ENCODE data around the gene SEC61B. TPM values are rescaled to one million over a fixed set of nuclear protein-coding genes. Genes with fewer than 3 reads are reported as not detected.

SEC61B gene
- 45.5 TPM for total RNA-seq

DNA sequence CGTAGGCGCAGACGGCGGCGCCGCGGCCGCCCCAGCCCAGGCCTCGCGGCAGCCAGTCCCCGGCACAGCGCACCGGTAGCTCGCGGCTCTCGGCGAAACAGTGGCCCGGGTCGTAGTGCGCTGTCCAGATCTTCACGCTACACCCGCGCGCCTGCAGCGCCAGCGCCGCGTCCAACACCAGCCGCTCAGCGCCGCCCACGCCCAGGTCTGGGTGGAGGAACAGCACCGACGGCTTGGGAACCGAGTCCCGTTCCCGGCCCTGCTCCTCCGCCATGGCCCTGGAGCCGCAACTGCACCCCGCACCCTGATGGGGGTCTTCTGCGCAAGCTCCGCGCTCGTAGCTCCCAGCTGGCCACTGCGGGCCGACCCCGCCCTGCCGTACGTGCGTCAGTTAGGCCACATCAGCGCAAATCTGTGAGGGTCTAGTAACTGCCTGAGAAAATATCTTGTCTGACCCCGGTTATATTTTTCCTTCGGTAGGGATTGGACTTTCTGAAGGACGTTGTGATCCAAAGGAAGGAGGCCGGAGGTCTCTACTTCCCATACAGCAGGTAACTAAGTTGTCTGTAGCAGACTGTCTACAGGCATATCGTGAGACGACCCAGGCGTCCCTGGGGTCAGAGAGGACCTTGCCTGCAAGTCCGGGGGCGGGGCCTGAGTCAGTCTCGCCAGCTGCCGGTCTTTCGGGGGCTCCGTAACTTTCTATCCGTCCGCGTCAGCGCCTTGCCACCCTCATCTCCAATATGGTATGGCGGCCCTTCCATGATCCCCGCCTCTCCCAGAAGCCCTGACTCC is at the start of gene SEC61B, which contains the start of gene ALG2:
Gene SEC61B, plus strand, starts transcription at position 662 of the 795 bp plus-strand sequence. Its CDS starts 82 bp downstream, at position 744.
Gene ALG2, minus strand, starts transcription at position 322 of the 795 bp plus-strand sequence. Its CDS starts 48 bp downstream, at position 274.
- DNase-seq, result peak; percentile 98

DNA sequence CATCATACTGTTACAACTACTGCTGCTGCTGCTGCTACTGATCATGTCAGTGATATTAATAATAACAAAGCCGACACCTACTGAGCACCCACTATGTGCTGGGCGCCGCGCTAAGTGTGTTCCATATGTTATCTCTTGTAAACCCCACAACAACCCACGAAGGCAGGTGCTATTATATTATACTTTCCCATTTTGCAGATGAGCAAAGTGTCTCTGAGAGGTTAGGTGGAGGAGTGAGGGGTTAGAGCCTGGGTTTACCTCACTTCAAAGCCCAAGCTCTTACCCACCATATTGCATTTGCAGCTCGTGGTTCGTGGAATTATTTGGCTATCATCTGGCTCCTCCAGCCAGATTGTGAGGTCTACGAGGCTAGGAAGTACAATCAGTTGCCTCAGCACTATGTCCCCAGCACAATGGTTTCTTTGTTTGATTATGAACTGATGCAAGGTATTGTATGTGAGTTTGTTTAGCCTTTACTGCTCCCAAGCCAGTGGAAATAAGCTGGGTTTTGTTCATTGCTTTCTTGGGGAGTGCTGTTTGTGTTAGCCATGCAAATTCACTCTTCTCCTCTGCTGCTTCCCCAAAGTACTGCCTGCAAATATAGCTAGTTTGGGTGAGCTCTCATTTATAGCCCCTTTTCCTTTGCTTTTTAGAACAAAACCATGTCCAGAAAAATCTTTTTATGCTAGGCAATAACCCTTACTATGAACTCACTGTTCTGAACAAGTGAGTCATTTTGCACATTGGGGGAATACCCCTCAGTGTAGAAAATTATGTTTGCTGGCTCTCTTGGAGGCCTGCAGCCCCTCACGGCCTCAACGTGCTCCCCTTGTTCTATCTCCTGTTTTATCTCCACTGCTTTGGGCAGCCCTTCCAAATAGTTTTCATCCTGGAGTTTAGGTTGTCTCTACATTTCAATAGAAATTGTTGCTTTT is 48.2 kb upstream of the SEC61B start:
- no peak for DNase-seq

DNA sequence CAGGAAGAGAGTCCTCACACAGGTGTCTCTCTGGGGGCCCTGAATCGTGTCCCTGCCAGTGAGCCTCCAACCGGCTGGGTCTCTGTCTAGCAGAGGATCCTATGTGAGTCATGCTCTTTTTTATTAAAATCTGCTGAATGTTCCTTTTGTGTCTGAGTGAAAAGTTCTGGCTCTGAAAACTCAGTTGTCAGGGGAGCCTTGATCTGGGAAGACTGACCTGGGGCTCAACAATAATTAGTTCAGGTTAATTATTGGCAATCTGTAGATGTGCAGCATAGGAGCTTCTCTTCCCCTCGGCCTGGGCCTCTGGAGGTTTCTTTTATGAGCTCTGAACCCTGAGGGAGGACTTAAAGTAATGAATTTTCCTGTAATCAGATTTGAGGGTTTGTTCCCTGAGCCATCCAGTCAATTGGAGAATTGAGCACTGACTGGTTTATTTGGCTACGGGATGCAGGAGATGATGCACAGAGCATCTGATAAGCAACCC is 45.5 kb upstream of the SEC61B start:
- DNase-seq, result no peak

DNA sequence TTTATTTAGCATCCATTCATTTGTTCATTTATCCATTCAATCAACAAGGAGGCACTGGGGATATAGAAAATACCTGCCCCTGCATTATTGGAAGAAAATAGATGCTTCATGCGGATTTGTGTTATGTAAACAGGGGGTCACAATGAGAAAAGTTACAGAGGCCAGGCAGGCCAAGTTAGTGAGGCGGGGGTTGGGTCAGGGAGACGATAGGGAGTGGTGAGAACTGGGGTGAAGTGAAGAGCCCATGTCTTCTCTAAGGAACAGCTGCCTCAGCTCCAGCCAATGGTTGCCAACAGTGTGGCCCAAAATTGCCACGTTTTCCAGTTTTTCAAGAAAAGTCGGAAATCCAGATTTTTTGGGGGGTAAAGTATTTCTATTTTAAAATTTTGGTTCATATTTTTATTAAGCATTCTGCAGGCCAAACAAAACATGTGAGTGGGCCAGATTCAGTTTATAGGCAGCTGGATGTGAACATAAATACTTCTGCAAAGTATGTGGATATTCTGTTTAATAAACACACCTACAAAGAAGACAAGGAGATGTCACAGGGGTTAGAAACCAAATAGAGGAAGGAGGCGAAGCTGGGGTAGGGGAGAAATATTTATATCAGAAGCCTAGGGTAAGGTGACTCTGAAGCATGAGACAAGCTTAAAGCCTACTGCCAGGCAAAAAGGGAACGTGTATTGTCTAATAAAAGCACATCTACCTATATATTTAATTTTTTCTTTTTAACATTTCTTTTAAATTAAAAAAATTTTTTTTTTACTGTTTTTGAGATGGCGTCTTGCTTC is 44.3 kb upstream of the SEC61B start:
- DNase-seq, result no peak

DNA sequence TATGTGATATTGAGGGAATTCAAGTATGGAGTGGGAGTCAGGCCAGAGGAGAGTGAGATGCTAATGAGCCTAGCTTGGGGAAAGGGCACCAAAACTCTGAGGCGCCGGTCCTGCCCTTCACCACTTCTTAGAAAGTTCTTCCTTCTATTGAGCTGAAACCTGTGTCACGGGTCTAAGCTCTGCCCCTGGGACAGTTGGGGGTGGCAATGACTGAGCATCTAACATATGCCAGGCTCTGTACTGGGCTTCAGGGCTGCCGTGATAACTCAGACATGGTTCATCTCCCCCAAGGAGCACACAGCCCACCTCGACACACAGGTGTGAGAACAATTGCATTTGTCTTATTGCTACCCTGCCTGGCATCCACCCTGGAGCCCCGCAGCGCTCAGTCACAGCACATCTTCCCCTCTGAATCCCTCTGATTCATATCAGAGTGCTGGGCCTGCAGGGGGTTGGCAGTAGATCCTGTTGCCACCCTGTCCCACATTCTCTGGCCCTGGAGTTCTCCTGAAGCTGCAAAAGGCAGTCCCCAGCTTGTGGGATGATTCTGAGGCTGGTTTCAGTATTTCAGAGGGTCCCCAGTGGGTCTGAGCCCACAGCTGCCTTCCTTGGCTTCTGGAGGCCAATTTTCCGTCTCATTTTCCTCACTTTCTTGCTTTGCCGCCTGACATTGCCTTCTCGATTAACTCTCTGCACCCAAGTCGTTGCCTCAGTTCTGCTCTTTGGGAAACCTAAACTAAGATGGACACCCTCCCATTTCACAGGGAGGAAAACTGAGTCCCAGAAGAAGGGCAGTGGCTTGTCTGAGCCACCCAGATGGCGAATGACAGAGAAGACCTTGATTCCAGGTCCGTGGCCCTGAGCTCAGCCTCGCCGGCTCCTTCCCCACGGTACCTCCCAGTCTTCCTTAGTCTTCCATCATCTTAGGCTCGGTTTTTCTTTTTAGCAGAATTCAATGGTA is 42.9 kb upstream of the SEC61B start:
- peak; percentile 70 for DNase-seq

DNA sequence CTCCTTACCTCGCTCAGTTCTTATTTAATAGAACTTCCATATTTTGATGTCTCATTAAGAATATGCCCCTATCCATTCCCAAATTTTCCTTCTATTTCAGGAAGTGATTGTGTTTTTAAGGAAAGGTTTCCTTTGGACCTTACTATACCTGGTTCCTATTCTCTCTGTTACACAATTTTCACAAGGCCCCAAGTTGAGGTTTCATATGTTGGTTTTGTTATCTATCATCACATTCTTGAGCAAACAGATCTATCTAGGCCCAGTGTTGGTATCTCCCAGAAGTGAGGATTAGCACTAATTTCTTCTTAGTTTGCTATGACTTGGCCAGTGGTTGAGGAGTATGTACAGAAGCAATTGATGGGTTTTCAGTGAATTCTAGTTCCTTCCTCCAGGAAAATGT is 41.9 kb upstream of the SEC61B start:
- DNase-seq, result no peak

DNA sequence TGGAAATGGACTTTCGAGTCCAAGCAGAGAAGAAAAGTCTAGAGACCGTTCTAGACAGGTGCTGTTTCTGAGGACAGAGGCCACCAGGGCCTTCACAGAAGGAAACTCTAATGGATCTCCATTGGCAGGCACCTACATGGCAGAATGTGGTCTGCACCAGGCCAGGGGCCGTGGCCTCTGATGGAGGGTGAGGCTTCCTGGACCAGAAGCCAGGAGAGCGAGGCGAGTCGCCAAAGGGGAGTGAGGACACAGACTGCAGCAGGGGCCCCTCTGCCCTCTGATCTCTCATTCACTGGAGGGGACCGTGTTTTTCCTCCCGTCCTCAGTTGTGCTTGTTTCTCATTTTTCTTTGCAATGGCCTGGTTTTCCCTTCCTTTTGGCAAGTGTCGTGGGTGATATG is 41.4 kb upstream of the SEC61B start:
- DNase-seq, result no peak

DNA sequence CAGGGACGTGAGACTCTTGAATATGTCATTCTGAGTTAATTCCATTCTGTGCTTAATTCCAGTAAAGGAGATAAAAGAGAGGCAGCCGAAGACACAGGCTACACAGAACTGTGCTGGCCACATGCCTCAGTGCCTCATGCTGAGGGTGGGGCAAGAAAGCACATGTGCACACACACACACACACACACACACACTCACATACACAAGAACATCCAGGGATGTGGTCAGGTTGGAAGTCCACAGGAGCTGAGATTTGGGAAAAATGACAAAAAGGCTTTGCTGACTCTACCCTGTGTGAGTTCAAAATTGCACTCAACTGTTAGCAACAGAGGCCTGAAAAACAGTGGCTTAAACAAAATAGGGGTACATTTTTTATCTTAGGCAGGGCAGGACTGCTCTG is 40.9 kb upstream of the SEC61B start:
- no peak for DNase-seq

DNA sequence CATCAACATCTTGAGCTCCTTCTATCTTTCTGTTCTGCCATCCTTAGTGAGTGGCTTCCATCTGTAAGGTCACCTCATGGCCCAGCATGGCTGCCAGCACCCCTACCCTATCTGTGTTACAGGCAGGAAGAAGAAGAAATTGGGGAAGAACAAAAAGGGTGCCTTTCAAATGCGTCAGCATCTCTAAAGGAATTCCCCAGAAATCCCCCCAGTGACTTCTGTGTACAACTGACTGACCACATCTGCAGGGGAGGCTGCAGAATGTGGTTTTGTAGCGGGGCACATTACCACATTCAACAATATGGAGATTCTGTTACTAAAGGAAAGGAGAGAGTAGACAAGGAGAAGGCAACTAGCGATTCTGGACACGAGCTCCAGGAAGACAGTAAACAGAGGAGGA is 40.5 kb upstream of the SEC61B start:
- DNase-seq, result no peak

DNA sequence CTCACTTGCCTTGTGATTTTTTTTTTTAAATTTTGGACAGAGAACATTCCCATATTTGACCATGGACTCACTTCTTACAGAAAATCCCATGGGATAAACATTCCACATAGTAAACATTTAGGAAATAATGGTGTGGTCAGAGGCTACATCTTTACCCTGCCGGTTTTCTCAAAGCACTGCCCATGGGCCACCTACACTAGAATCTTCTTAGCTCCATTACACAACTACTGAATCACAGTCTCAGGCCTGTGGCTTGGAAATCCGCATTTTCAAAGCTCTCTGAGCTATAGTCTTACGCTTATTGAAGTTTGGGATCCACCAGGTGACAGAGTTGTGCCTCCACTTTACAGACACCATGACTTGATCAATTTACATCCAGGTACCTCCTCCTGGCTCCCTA is 39.7 kb upstream of the SEC61B start:
- DNase-seq, result no peak

DNA sequence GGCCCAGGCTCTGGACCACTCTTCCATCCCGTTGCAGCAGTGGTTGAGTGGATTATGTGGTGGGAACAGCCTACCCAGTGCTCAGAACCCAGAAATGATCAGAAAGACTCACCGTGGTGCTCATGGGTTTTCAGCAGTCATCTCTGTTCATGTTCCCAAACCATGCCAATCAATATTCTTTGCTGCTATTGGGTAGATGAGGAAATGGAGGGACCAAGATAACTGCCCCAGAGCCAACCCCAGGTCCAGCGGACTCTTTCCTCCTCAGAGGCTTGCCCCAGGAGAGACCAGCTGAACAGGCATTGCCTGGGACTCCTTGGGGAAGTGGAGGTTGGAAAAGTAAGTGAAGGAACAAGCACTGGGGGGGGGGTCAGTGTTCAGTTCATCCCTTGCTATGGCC is 38.5 kb upstream of the SEC61B start:
- DNase-seq, result no peak

DNA sequence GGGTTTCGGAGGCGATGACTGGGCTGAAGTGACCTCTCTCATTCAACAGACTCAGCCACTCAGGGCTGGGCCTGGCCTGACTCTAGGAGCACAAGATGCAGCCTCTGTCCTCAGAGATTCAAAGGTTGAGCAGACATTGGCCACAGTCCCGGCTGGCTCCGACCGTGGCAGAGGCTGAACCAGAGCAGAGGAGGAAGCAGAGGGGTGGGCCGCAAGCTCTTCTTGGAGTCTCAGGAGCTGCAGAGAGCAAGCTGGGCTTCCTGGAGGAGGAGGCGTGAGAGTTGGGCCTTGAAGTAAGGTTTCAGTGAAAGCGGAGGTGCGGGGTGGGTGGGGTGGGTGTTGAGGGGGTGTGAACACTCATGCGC is 38.0 kb upstream of the SEC61B start:
- no peak for DNase-seq

DNA sequence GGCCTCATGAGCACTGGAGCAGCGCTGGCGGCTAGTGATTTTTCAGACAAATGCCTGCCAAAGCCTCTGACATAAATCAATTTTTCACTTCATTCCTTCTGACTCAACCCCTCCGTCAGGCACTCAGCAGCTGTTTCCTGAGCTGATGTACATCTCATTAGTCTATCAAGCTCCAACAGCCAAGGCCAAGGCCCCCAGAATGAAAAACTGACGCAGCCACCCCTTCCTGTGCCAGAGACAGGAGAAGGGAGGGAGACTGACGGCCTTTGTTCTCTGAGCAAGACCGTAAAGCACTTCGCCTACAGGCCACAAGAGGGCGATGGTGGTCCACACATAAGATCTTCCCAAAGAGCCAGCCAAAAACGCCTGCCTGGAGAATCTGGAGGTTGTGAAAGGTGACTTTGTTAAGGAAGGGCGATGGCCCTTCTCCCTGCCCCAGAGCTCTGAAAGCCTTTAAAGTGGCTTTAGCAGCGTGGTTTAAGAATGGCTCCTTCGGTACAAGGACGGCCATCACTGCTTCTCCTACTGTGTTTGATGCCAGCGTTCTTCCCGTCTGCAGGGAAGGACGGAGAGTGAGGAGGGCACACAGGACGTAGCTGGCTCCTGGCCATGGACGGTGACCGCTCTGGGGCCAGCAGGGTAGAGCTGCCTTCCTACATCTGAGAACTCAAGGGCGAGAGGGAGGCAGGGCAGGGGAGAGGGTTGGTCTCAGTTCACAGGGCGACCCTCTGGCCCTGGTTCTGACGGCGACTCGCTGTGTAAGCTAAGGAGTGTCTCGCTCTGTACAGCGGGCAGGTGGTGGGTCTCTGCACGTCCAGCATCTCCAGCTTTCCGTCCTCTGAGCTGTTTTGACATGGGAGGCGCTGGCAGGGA is 37.4 kb upstream of the SEC61B start:
- DNase-seq, result peak; percentile 98

DNA sequence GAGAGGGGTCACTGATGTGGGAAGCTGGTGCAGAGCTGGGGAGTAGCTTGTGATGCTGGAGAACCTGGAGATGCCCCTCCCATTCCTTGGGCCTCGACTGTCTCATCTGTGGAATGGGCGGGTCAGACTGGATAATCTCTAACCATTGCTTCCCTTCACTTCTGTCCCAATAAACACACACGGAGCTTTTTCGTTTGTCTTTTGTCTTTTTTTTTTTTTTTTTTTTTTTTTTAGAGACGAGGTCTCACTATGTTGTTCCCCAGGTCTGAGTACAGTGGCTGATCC is 36.8 kb upstream of the SEC61B start:
- no peak for DNase-seq

DNA sequence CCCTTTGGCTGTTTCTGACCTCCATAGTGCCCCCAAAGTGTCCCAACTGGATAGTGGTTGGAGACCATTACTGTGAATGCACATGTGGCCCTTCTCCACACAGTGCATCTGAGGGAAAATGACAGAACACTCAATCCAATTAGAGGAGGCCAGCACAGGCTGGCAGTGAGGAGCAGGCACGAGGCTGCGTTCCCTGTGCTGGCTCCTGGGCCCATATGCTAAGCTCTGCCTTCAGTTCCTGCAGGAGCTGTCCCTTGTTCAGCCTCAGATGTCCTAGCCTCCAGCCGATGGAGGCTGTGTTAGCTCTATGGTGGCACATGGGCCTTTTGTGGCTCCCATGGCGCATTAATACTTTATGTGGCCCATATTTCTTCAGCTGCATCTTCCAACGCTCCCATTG is 36.1 kb upstream of the SEC61B start:
- DNase-seq, result no peak

DNA sequence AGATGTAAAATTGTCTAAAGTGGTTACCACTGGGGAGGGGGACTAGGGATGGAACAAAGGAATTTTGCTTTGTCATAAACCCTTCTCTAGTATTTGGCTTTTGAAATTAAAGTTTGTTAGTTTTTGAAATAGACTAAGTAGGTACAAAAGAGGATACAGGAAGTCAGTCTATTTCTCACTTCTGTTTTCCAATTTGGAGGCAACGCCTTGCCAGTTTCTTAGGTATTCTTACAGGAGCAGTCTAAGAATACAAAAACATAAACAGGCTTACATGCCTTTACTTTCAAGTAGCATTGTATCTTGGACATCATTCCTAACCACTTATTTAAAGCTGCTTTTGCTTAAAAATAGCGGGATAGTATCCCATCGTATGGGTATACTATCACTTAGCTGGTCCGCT is 34.8 kb upstream of the SEC61B start:
- DNase-seq, result no peak

DNA sequence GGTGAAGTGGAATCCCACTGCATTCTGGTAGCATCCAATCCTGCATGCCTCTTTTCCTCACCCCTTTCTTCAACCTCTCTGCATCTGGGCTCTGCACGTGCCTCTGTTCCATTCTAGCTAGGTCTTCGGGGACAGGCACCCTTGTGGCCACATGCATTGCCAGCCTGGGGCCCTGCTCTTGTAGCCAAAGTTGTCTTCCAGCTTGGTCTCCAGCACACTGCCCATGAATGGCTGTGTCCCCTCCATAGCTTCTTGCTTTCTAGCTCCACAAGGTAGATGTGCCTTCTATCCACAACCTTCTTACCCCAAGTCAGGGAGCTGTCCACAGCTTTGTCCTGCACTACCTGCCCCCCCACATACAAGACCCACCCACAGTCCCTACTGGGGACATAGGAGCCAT is 32.9 kb upstream of the SEC61B start:
- no peak for DNase-seq

DNA sequence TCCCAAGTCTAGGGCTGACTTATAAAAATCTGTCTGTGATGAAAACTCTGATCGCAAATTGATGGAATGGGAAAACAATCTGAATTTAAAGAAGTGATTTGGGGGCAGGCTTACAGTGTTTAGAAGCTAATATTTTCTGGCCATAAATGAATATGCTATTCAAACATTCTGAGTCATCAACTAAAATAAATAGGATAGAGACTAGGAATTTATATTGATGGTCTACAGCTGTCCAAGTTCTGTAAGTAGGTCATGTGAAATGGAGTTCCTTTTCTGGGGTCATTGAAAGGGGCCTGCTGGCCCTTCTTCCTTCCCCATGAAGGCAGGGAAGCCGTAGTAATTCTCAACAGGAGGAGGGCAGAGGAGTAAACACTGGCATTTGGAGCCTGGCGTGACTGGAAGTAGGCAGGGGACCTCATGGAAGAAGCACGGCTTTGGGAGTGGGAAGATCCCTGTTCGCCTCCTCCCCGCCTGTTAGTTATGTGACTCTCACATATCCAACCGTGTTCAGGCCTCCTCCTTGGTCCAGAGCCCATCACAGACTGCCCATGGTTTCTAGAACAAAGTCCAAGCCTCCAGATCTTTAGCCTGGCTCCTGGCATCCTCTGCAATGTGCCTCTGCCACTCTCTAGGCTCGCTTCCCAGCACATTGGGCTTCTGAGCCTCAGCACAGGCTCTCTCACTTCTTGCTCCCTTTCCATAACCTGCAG is 32.0 kb upstream of the SEC61B start:
- no peak for DNase-seq

DNA sequence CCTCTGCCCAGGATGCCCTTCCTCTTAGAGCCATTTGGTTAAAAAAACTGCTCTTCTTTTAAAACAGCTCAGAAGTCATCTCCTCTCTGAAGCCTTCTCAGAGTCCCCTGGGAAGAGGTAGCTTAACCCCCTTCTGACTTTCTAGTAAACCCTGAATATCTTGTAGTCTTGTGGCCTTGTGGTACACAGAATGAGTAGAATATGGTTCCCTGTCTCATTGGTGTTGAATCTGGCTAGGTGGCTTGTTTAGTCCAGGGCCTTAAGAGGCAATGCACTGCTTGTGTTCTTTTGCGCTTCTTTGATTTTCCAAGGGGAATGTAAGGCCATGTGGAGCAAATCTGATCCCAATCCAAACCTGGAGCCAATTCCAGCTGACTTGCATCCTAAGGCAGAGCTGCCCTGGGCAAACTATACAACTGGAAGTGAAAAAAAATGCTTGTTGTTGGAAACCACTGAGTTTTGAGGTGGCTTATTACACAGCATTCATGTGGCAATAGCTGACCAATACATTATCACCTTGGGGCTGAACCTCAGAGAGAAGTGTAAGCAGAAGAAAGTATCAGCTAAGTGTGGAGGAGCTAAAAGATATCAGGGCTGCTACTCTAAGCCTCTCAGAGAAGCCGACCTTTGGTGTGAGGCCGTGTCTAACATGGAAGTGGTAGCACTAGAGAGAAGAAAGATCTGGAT is 31.3 kb upstream of the SEC61B start:
- no peak for DNase-seq

All from tongue (tissue), 2 donors.